HG02798 (cell line): ENCODE data around the gene SNRNP25.
A peak's percentile ranks its signal among the peaks of the same experiment; 100 is the strongest.

Experiments used
- ATAC-seq: cut with Tn5 transposase; IDR thresholded peaks from one replicate; pipeline ENCODE4 v1.9.1; 2021; ENCODE audit warnings: mild to moderate bottlenecking; ENCODE audit not compliant: unreplicated experiment, poor library complexity

SNRNP25 gene

GRCh38 chr16:75580-76501 is 22.2 kb downstream of the SNRNP25 start:
- ATAC-seq: no peak

GRCh38 chr16:76535-77272 is 23.1 kb downstream of the SNRNP25 start:
- ATAC-seq: no peak

GRCh38 chr16:77273-77806 is 23.7 kb downstream of the SNRNP25 start:
- peak; percentile 26 for ATAC-seq

- ATAC-seq: peak; percentile 80
Observed at GRCh38 chr16:77807-78443, 24.3 kb downstream of the SNRNP25 start, which contains the start of gene MPG. Gene MPG, plus strand, starts transcription at chr16:78225. Its CDS starts 85 bp downstream, at chr16:78310.

GRCh38 chr16:78444-79150 is 25.0 kb downstream of the SNRNP25 start:
- ATAC-seq: peak; percentile 14

GRCh38 chr16:79151-80054 is 25.8 kb downstream of the SNRNP25 start:
- ATAC-seq: no peak

GRCh38 chr16:83060-83603 is 29.5 kb downstream of the SNRNP25 start:
- no peak for ATAC-seq

- ATAC-seq: no peak
Observed at GRCh38 chr16:83781-84615, 30.4 kb downstream of the SNRNP25 start.

GRCh38 chr16:84718-85406 is 31.2 kb downstream of the SNRNP25 start:
- no peak for ATAC-seq

GRCh38 chr16:85407-85782 is 31.8 kb downstream of the SNRNP25 start:
- ATAC-seq: no peak

GRCh38 chr16:85865-86264 is 32.2 kb downstream of the SNRNP25 start:
- no peak for ATAC-seq

GRCh38 chr16:86483-86952 is 32.9 kb downstream of the SNRNP25 start:
- ATAC-seq: no peak

- ATAC-seq: no peak
Observed at GRCh38 chr16:88613-89012, 35.0 kb downstream of the SNRNP25 start.

- ATAC-seq: no peak
Observed at GRCh38 chr16:89391-90302, 36.0 kb downstream of the SNRNP25 start.

GRCh38 chr16:91484-91883 is 37.9 kb downstream of the SNRNP25 start:
- ATAC-seq: no peak
